GM21360 (cell line): ENCODE measurements around the gene PPP3CA.

Experiments used
- ATAC-seq: cut with Tn5 transposase; IDR thresholded peaks from one replicate; pipeline ENCODE4 v1.9.1; 2021; ENCODE audit warnings: mild to moderate bottlenecking, moderate library complexity; ENCODE audit not compliant: unreplicated experiment

PPP3CA gene

GRCh38 chr4:100977746-100978397 is 369.5 kb downstream of the PPP3CA start:
- ATAC-seq, result no peak

GRCh38 chr4:100977274-100977673 is 370.1 kb downstream of the PPP3CA start:
- no peak for ATAC-seq
